K562 (cell line): Measurements from ENCODE around the gene SATB2. TPM values are rescaled to one million over a fixed set of nuclear protein-coding genes. Genes with fewer than 3 reads are reported as not detected.
A peak's percentile ranks its signal among the peaks of the same experiment; 100 is the strongest.

ENCODE experiments used
- ARID1B ChIP-seq: fragments of 450-650 bp; IDR thresholded peaks from 2 replicates; pipeline ENCODE4 v1.6.1; 2016; ENCODE audit warnings: antibody characterized with exemption, mild to moderate bottlenecking, inconsistent platforms
- ARNT ChIP-seq, 2 experiments: fragments of 450-650 bp; IDR thresholded peaks; 2 replicates each; pipeline ENCODE4 v1.6.1; 2016; ENCODE audit warnings: mild to moderate bottlenecking in 1 of 2
- CCNT2 ChIP-seq: IDR thresholded peaks from 2 replicates; pipeline ENCODE4 v1.6.1; 2011; ENCODE audit warnings: borderline replicate concordance, low read depth, mild to moderate bottlenecking, moderate library complexity, mixed read lengths, low read length; ENCODE audit not compliant: insufficient read length; ENCODE audit errors: extremely low read depth
- CXXC5 ChIP-seq: fragments of 250-450 bp; sonication (Bioruptor Pico); IDR thresholded peaks from 2 replicates; pipeline ENCODE4 v1.8.0; 2022; ENCODE audit warnings: inconsistent platforms, mild to moderate bottlenecking, moderate library complexity
- FOXP4 ChIP-seq: sonication (generic); formaldehyde crosslinking; IDR thresholded peaks from 2 replicates; pipeline ENCODE4 v1.8.0; 2022; ENCODE audit warnings: mild to moderate bottlenecking, missing genetic modification reagents, borderline replicate concordance
- GATAD2B ChIP-seq: fragments of 450-650 bp; IDR thresholded peaks from 2 replicates; pipeline ENCODE4 v1.6.1; 2017; ENCODE audit warnings: mild to moderate bottlenecking, borderline replicate concordance
- ILK ChIP-seq: fragments of 450-650 bp; IDR thresholded peaks from 2 replicates; pipeline ENCODE4 v1.6.1; 2016; ENCODE audit warnings: missing genetic modification characterization, low read depth, mild to moderate bottlenecking, missing compliant biosample characterization, moderate library complexity, borderline replicate concordance
- KDM1A ChIP-seq, 2 experiments: fragments of 450-650 bp; IDR thresholded peaks; 2 replicates each; pipeline ENCODE4 v1.6.1; 2016; ENCODE audit warnings: mild to moderate bottlenecking in 2 of 2
- NFIC ChIP-seq: fragments of 450-650 bp; IDR thresholded peaks from 2 replicates; pipeline ENCODE4 v1.6.1; 2017; ENCODE audit warnings: mild to moderate bottlenecking, inconsistent platforms
- NFIX ChIP-seq: fragments of 250-450 bp; sonication (Bioruptor Pico); IDR thresholded peaks from 2 replicates; pipeline ENCODE4 v1.4.0; 2020; ENCODE audit warnings: low read depth, mild to moderate bottlenecking, moderate library complexity
- NONO ChIP-seq, 2 experiments: fragments of 200-400 bp in 1 of 2; fragments of 450-650 bp in 1 of 2; formaldehyde crosslinking in 1 of 2; IDR thresholded peaks; 2 replicates each; pipeline ENCODE4 v1.6.1; 2017; ENCODE audit warnings: low read depth in 2 of 2, mild to moderate bottlenecking in 2 of 2, moderate library complexity in 2 of 2, low read length in 1 of 2
- PTRF ChIP-seq: fragments of 450-650 bp; IDR thresholded peaks from 2 replicates; pipeline ENCODE4 v1.6.1; 2016; ENCODE audit warnings: mild to moderate bottlenecking, missing genetic modification characterization, missing compliant biosample characterization
- RAD51 ChIP-seq: fragments of 450-650 bp; IDR thresholded peaks from 2 replicates; pipeline ENCODE4 v1.7.1; 2016; ENCODE audit warnings: low read depth, mild to moderate bottlenecking, borderline replicate concordance
- SPI1 ChIP-seq: IDR thresholded peaks from 2 replicates; pipeline ENCODE4 v1.6.1; 2011; ENCODE audit warnings: low read depth, low read length, control low read depth, borderline replicate concordance
- TARDBP ChIP-seq: fragments of 450-650 bp; IDR thresholded peaks from 2 replicates; pipeline ENCODE4 v1.6.1; 2016
- TCF7 ChIP-seq: sonication (generic); IDR thresholded peaks from 2 replicates; pipeline ENCODE4 v1.6.1; 2016; ENCODE audit warnings: antibody characterized with exemption, borderline replicate concordance
- TSC22D4 ChIP-seq: fragments of 450-650 bp; IDR thresholded peaks from 2 replicates; pipeline ENCODE4 v1.6.1; 2016; ENCODE audit warnings: missing genetic modification characterization, missing biosample characterization, control low read depth
- ZBTB34 ChIP-seq: fragments of 250-450 bp; sonication (Bioruptor Pico); IDR thresholded peaks from 2 replicates; pipeline ENCODE4 v1.8.0; 2021; ENCODE audit warnings: mild to moderate bottlenecking, moderate library complexity
- ZBTB5 ChIP-seq: fragments of 450-650 bp; IDR thresholded peaks from 2 replicates; pipeline ENCODE4 v1.6.1; 2017; ENCODE audit warnings: antibody characterized with exemption
- ZNF140 ChIP-seq: fragments of 250-450 bp; sonication (Bioruptor Pico); IDR thresholded peaks from 2 replicates; pipeline ENCODE4 v1.8.0; 2021; ENCODE audit warnings: moderate library complexity, mild to moderate bottlenecking, inconsistent platforms
- ZNF143 ChIP-seq: sonication (generic); formaldehyde crosslinking; IDR thresholded peaks from 2 replicates; pipeline ENCODE4 v1.9.0; 2022; ENCODE audit warnings: mild to moderate bottlenecking, missing genetic modification reagents
- polyA plus RNA-seq, 8 experiments: library from polyadenylated mRNA; depleted of rRNA in 4 of 8; stranded (reverse) in 5 of 8; unstranded in 3 of 8; fragments of >200 nt; fragmentation: Nextera tagmentation in 2 of 8; fragmentation: Illumina TruSeq in 1 of 8; extraction: Ambion mirVana in 2 of 8; extraction: Trizol in 1 of 8; gene quantifications; 2 replicates each; pipeline versions ENCODE4 v1.2.1 to v1.2.3, GENCODE V29; 2011 to 2014; ENCODE audit warnings: inconsistent platforms in 1 of 8, missing spikeins in 1 of 8
- total RNA-seq, 7 experiments: library from RNA; depleted of rRNA in 6 of 7; stranded (reverse); fragments of >200 nt in 6 of 7; fragmentation: Illumina TruSeq in 2 of 7; extraction: Trizol in 2 of 7; gene quantifications; 2 replicates each; pipeline versions ENCODE4 v1.2.1 to v1.2.3, GENCODE V29; 2011 to 2021; ENCODE audit warnings: low replicate concordance in 1 of 7
- TF ChIP-seq, protein P1 (sequence below): sonication (generic); formaldehyde crosslinking; IDR thresholded peaks from 2 replicates; pipeline ENCODE4 v1.8.0; 2022; ENCODE audit warnings: missing genetic modification reagents, mild to moderate bottlenecking, moderate library complexity, borderline replicate concordance

Gene SATB2
- total and polyA plus RNA-seq, 9 of the 15 experiments (the other 6 are each of a cell fraction or from before 2014, with no cell fraction given) = 4.5 to 34.0 (median 15.1) TPM

- TF ChIP-seq NFIX (CRISPR knock-in tag) (no peak), SPI1 (no peak), CXXC5 (peak; percentile 65), ZNF140 (CRISPR knock-in tag) (no peak), TSC22D4 (tag) (no peak), ARNT (IDR thresholded peaks at IDR 0.05) (no peak), NFIC (no peak), ZBTB5 (no peak), GATAD2B (no peak), KDM1A (IDR thresholded peaks at IDR 0.05) (0 out of 4 replicates have a peak, but pooled peaks of 1 of the 2 experiments have one; percentile 8), ZNF143 (CRISPR knock-in tag) (no peak), RAD51 (no peak), NONO (IDR thresholded peaks at IDR 0.05; ENCODE audit: low read depth in 2 of 2, low read length in 1 of 2) (peak in 1 of 2 experiments; percentile 35; a peak in 2 of 4 replicates), ILK (tag) (no peak), PTRF (tag) (no peak), ZBTB34 (no peak), TARDBP (no peak), FOXP4 (CRISPR knock-in tag) (no peak), CCNT2 (peak; percentile 52), TCF7 (no peak), ARID1B (no peak)
- TF ChIP-seq, protein P1, sequence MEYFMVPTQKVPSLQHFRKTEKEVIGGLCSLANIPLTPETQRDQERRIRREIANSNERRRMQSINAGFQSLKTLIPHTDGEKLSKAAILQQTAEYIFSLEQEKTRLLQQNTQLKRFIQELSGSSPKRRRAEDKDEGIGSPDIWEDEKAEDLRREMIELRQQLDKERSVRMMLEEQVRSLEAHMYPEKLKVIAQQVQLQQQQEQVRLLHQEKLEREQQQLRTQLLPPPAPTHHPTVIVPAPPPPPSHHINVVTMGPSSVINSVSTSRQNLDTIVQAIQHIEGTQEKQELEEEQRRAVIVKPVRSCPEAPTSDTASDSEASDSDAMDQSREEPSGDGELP (CRISPR knock-in tag) = no peak
These were observed 468 bp upstream of the SATB2 start (continued) for GRCh38 chr2:199458009-199458805.
